GM21528 (cell line): ENCODE results near the gene CD44.

Experiments
- ATAC-seq: cut with Tn5 transposase; IDR thresholded peaks from one replicate; pipeline ENCODE4 v1.9.1; 2021; ENCODE audit warnings: mild to moderate bottlenecking, moderate library complexity; ENCODE audit not compliant: unreplicated experiment, low FRiP score

Gene CD44

GRCh38 chr11:35234460-35235156 is 95.6 kb downstream of the CD44 start:
- no peak for ATAC-seq

GRCh38 chr11:35235157-35235468 is 96.1 kb downstream of the CD44 start:
- no peak for ATAC-seq

GRCh38 chr11:35235498-35235897 is 96.5 kb downstream of the CD44 start:
- no peak for ATAC-seq

GRCh38 chr11:35235936-35236666 is 97.1 kb downstream of the CD44 start:
- no peak for ATAC-seq

- ATAC-seq: no peak
Observed at GRCh38 chr11:35236667-35237003, 97.7 kb downstream of the CD44 start.

GRCh38 chr11:35237351-35237750 is 98.4 kb downstream of the CD44 start:
- no peak for ATAC-seq

- no peak for ATAC-seq
Observed at GRCh38 chr11:35237860-35238715, 99.1 kb downstream of the CD44 start.

- no peak for ATAC-seq
Observed at GRCh38 chr11:35238882-35239281, 99.9 kb downstream of the CD44 start.

- ATAC-seq: no peak
Observed at GRCh38 chr11:35239471-35240075, 100.6 kb downstream of the CD44 start.

- no peak for ATAC-seq
Observed at GRCh38 chr11:35241083-35241482, 102.1 kb downstream of the CD44 start.

GRCh38 chr11:35241531-35241930 is 102.6 kb downstream of the CD44 start:
- no peak for ATAC-seq

- ATAC-seq: no peak
Observed at GRCh38 chr11:35242412-35243242, 103.7 kb downstream of the CD44 start.

GRCh38 chr11:35243774-35244173 is 104.8 kb downstream of the CD44 start:
- no peak for ATAC-seq

GRCh38 chr11:35245056-35245455 is 106.1 kb downstream of the CD44 start:
- no peak for ATAC-seq

- ATAC-seq: no peak
Observed at GRCh38 chr11:35245786-35246185, 106.8 kb downstream of the CD44 start.

GRCh38 chr11:35246745-35247144 is 107.8 kb downstream of the CD44 start:
- no peak for ATAC-seq

- ATAC-seq: no peak
Observed at GRCh38 chr11:35247428-35247827, 108.5 kb downstream of the CD44 start.

- no peak for ATAC-seq
Observed at GRCh38 chr11:35247863-35248262, 108.9 kb downstream of the CD44 start.

- ATAC-seq: no peak
Observed at GRCh38 chr11:35248558-35249323, 109.8 kb downstream of the CD44 start.
